Liver (tissue), 9 donors: ENCODE measurements around the gene TMEM120B. TPM values are rescaled to one million over a fixed set of nuclear protein-coding genes. Genes with fewer than 3 reads are reported as not detected.

ENCODE experiments used
- DNase-seq: peaks from one replicate; pipeline ENCODE4 v3.0.0-alpha.2; 2017; ENCODE audit warnings: low spot score
- H3K27ac ChIP-seq, 2 donors: one replicate each; pipeline ENCODE4 v1.7.0; 2013; ENCODE audit warnings: inconsistent platforms in 2 of 2, low read length in 2 of 2, control low read depth in 1 of 2, low read depth in 1 of 2, mild to moderate bottlenecking in 1 of 2
- H3K27me3 ChIP-seq, 4 donors: one replicate each; pipeline versions ENCODE4 v1.6.1 to v1.7.0; 2013; ENCODE audit warnings: low read length in 3 of 4, inconsistent platforms in 1 of 4, mild to moderate bottlenecking in 1 of 4, moderate library complexity in 1 of 4; ENCODE audit not compliant: control insufficient read depth in 4 of 4, insufficient read depth in 4 of 4
- H3K36me3 ChIP-seq, 4 donors: one replicate each; pipeline versions ENCODE4 v1.6.1 to v1.7.0; 2013; ENCODE audit warnings: low read length in 3 of 4, mild to moderate bottlenecking in 3 of 4, low read depth in 1 of 4, moderate library complexity in 1 of 4; ENCODE audit not compliant: control insufficient read depth in 4 of 4, insufficient read depth in 3 of 4
- H3K4me1 ChIP-seq, 4 donors: one replicate each; pipeline versions ENCODE4 v1.6.1 to v1.7.0; 2013; ENCODE audit warnings: low read length in 3 of 4, mild to moderate bottlenecking in 3 of 4, moderate library complexity in 1 of 4; ENCODE audit not compliant: control insufficient read depth in 4 of 4, insufficient read depth in 4 of 4
- H3K4me3 ChIP-seq, 3 donors: one replicate each; pipeline versions ENCODE4 v1.6.1 to v1.7.0; 2013; ENCODE audit warnings: low read length in 3 of 3, control low read depth in 1 of 3, low read depth in 1 of 3, mild to moderate bottlenecking in 1 of 3
- H3K9ac ChIP-seq, 2 donors: one replicate each; pipeline ENCODE4 v1.7.0; 2013; ENCODE audit warnings: low read length in 2 of 2, mild to moderate bottlenecking in 2 of 2, moderate library complexity in 2 of 2, control low read depth in 1 of 2, low read depth in 1 of 2
- H3K9me3 ChIP-seq, 4 donors: one replicate each; pipeline versions ENCODE4 v1.6.1 to v1.7.0; 2013; ENCODE audit warnings: low read length in 3 of 4; ENCODE audit not compliant: control insufficient read depth in 4 of 4
- EGR1 ChIP-seq, 2 donors: IDR thresholded peaks; 2 replicates each; pipeline ENCODE4 v1.6.1; 2016 to 2018; ENCODE audit warnings: antibody characterized with exemption in 2 of 2, low read depth in 2 of 2
- FOXA1 ChIP-seq: IDR thresholded peaks from 2 replicates; pipeline ENCODE4 v1.6.1; 2016; ENCODE audit warnings: antibody characterized with exemption
- FOXA2 ChIP-seq: IDR thresholded peaks from 2 replicates; pipeline ENCODE4 v1.6.1; 2016; ENCODE audit warnings: antibody characterized with exemption
- GABPA ChIP-seq, 2 donors: IDR thresholded peaks in 1 of 2; conservative IDR thresholded peaks in 1 of 2; 2 replicates each; pipeline ENCODE4 v1.6.1; 2016; ENCODE audit warnings: antibody characterized with exemption in 2 of 2, mild to moderate bottlenecking in 1 of 2, moderate library complexity in 1 of 2
- HNF4A ChIP-seq, 2 donors: conservative IDR thresholded peaks; 2 replicates each; pipeline ENCODE4 v1.6.1; 2016; ENCODE audit warnings: antibody characterized with exemption in 2 of 2, mild to moderate bottlenecking in 2 of 2
- HNF4G ChIP-seq: IDR thresholded peaks from 2 replicates; pipeline ENCODE4 v1.6.1; 2016; ENCODE audit warnings: antibody characterized with exemption
- JUND ChIP-seq, 2 donors: IDR thresholded peaks; 2 replicates each; pipeline ENCODE4 v1.6.1; 2016; ENCODE audit warnings: antibody characterized with exemption in 2 of 2
- NR2F2 ChIP-seq: IDR thresholded peaks from 2 replicates; pipeline ENCODE4 v1.6.1; 2016; ENCODE audit warnings: antibody characterized with exemption
- RAD21 ChIP-seq, 2 donors: IDR thresholded peaks; 2 replicates each; pipeline ENCODE4 v1.6.1; 2016; ENCODE audit warnings: antibody characterized with exemption in 2 of 2, mild to moderate bottlenecking in 2 of 2
- RXRA ChIP-seq, 2 donors: IDR thresholded peaks; 2 replicates each; pipeline ENCODE4 v1.6.1; 2017 to 2018; ENCODE audit warnings: antibody characterized with exemption in 2 of 2, mild to moderate bottlenecking in 1 of 2
- SP1 ChIP-seq: IDR thresholded peaks from 2 replicates; pipeline ENCODE4 v1.6.1; 2018; ENCODE audit warnings: antibody characterized with exemption, mild to moderate bottlenecking
- TAF1 ChIP-seq: conservative IDR thresholded peaks from 2 replicates; pipeline ENCODE4 v1.6.1; 2016; ENCODE audit warnings: antibody characterized with exemption, mild to moderate bottlenecking
- YY1 ChIP-seq: IDR thresholded peaks from 2 replicates; pipeline ENCODE4 v1.6.1; 2016; ENCODE audit warnings: antibody characterized with exemption, mild to moderate bottlenecking
- WGBS: extraction: QIAGEN DNeasy Blood & Tissue Kit; methylation state at CpG from one replicate; pipeline ENCODE4 v1.1.7; 2013; 5-methylcytosine and 5-hydroxymethylcytosine counted together
- polyA plus RNA-seq, 2 donors: library from polyadenylated mRNA; stranded (reverse) in 1 of 2; unstranded in 1 of 2; fragments of 200-250 nt in 1 of 2; fragments of >200 nt in 1 of 2; fragmentation: Nextera tagmentation in 1 of 2; extraction: Ambion mirVana in 1 of 2; gene quantifications; one replicate each; pipeline versions ENCODE4 v1.2.1 to v1.2.3, GENCODE V29; 2013 to 2015
- total RNA-seq, 2 donors: library from RNA; depleted of rRNA; stranded (reverse); fragments of >200 nt; gene quantifications; one replicate each; pipeline ENCODE4 v1.2.3, GENCODE V29; 2014
- TF ChIP-seq, protein P1 (sequence below): IDR thresholded peaks from 2 replicates; pipeline ENCODE4 v1.6.1; 2016; ENCODE audit warnings: antibody characterized with exemption, mild to moderate bottlenecking
- TF ChIP-seq, protein P2 (sequence below): IDR thresholded peaks from 2 replicates; pipeline ENCODE4 v1.6.1; 2016; ENCODE audit warnings: antibody characterized with exemption
- TF ChIP-seq, protein P3 (sequence below): IDR thresholded peaks from 2 replicates; pipeline ENCODE4 v1.6.1; 2016; ENCODE audit warnings: antibody characterized with exemption
- TF ChIP-seq, protein P4 (sequence below): IDR thresholded peaks from 2 replicates; pipeline ENCODE4 v1.6.1; 2016; ENCODE audit warnings: antibody characterized with exemption
- TF ChIP-seq, protein P5 (sequence below): fragments of 150-350 bp; IDR thresholded peaks from 2 replicates; pipeline ENCODE4 v1.5.1; 2017; ENCODE audit warnings: improper control_type of control experiment, low read depth, low read length; ENCODE audit not compliant: missing input control
- donor health status: healthy.
- donor health status: healthy.
- donor health status: healthy.
- donor health status: healthy.
- donor health status: healthy.

Gene TMEM120B
- total and polyA plus RNA-seq, 4 donors, result 1.6 to 9.2 (median 3.4) TPM

DNA sequence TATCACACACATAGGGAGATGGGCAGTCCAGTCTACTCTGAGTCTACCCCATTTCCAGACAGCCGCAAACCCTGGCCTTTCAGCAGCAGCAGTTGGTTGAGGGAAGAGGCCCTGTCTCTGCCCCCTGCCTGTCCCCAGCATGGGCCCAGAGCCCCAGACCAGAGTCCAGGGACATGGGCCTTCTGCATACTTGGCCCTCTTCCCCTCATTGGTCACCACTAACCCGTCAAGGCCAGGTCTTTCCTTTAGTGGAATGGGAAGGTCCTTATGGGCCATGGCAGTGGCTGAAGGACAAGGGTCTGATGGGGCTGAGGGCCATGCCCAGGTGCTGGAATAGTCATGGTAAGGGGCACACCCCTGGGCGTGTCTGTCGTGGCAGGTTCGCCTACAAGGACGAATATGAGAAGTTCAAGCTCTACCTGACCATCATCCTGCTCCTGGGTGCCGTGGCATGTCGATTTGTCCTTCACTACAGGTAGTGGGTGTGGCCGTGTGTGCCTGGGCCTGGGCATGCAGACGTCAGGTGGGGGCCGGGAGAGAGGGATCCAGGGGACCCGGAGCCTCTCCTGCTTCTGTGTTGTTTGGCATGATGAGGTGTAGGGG is 39.3 kb downstream of the TMEM120B start:
- Histone ChIP-seq H3K27ac (no peak overlapping the region), H3K36me3 (peaks cover 0 to 2% (median 0%) of the 10 kb centered on the region in 4 donors), H3K4me3 (no peak overlapping the region), H3K27me3 (no peaks in the 10 kb centered on the region), H3K9me3 (no peaks in the 10 kb centered on the region), H3K9ac (no peak overlapping the region), H3K4me1 (peaks cover 4 to 28% (median 13%) of the 10 kb centered on the region in 4 donors)
- no peak for TF ChIP-seq SP1
- peak in 1 of 2 donors; percentile 33 for TF ChIP-seq HNF4A (conservative IDR thresholded peaks at IDR 0.05)
- WGBS, result 94% methylated on average over 12 of the region's 12 CpGs
- no peak for DNase-seq

DNA sequence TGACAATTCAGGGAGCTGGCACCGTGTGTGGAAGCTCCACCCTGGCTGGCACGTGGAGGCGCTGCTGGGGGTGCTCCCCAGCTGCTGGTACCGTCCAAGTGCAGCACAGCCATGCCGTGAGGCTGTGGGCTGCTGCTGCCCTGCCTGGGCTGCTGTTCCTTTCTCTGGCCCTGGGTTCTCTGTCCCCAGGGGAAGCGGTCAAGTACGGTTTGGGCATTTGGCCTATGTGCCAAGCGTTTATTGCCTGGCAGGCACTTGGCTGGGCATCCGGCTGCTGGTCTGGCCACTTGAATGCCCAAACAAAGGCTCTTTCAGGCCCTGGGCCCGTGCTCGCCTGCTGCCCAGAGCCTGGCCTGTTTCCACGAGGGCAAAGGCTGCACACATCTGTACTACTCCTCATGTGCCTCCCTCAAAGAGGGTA is 41.3 kb downstream of the TMEM120B start:
- H3K4me3 ChIP-seq, result no peak overlapping the region
- no peaks in the 10 kb centered on the region for H3K9me3 ChIP-seq
- peak overlapping the region; percentile 71 to 83 for H3K27ac ChIP-seq
- 27% methylated on average over 12 of the region's 12 CpGs for WGBS
- H3K36me3 ChIP-seq, result no peaks in the 10 kb centered on the region
- TF ChIP-seq, protein P1, sequence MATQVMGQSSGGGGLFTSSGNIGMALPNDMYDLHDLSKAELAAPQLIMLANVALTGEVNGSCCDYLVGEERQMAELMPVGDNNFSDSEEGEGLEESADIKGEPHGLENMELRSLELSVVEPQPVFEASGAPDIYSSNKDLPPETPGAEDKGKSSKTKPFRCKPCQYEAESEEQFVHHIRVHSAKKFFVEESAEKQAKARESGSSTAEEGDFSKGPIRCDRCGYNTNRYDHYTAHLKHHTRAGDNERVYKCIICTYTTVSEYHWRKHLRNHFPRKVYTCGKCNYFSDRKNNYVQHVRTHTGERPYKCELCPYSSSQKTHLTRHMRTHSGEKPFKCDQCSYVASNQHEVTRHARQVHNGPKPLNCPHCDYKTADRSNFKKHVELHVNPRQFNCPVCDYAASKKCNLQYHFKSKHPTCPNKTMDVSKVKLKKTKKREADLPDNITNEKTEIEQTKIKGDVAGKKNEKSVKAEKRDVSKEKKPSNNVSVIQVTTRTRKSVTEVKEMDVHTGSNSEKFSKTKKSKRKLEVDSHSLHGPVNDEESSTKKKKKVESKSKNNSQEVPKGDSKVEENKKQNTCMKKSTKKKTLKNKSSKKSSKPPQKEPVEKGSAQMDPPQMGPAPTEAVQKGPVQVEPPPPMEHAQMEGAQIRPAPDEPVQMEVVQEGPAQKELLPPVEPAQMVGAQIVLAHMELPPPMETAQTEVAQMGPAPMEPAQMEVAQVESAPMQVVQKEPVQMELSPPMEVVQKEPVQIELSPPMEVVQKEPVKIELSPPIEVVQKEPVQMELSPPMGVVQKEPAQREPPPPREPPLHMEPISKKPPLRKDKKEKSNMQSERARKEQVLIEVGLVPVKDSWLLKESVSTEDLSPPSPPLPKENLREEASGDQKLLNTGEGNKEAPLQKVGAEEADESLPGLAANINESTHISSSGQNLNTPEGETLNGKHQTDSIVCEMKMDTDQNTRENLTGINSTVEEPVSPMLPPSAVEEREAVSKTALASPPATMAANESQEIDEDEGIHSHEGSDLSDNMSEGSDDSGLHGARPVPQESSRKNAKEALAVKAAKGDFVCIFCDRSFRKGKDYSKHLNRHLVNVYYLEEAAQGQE, result peak; percentile 83
- TF ChIP-seq, protein P2, sequence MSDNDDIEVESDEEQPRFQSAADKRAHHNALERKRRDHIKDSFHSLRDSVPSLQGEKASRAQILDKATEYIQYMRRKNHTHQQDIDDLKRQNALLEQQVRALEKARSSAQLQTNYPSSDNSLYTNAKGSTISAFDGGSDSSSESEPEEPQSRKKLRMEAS, result no peak
- peak; percentile 89 for TF ChIP-seq YY1
- peak; percentile 74 for TF ChIP-seq FOXA2
- TF ChIP-seq, protein P3, sequence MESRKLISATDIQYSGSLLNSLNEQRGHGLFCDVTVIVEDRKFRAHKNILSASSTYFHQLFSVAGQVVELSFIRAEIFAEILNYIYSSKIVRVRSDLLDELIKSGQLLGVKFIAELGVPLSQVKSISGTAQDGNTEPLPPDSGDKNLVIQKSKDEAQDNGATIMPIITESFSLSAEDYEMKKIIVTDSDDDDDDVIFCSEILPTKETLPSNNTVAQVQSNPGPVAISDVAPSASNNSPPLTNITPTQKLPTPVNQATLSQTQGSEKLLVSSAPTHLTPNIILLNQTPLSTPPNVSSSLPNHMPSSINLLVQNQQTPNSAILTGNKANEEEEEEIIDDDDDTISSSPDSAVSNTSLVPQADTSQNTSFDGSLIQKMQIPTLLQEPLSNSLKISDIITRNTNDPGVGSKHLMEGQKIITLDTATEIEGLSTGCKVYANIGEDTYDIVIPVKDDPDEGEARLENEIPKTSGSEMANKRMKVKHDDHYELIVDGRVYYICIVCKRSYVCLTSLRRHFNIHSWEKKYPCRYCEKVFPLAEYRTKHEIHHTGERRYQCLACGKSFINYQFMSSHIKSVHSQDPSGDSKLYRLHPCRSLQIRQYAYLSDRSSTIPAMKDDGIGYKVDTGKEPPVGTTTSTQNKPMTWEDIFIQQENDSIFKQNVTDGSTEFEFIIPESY, result no peak
- TF ChIP-seq RXRA (IDR thresholded peaks at IDR 0.05), result peak; percentile 86 to 96
- TF ChIP-seq HNF4G, result peak; percentile 80
- TF ChIP-seq GABPA (IDR thresholded peaks at IDR 0.05 in 1 of 2, conservative IDR thresholded peaks at IDR 0.05 in 1 of 2), result peak in 1 of 2 donors; percentile 69
- peak in 1 of 2 donors; percentile 68 for TF ChIP-seq EGR1 (IDR thresholded peaks at IDR 0.05; ENCODE audit: low read depth in 2 of 2)
- TF ChIP-seq, protein P4, sequence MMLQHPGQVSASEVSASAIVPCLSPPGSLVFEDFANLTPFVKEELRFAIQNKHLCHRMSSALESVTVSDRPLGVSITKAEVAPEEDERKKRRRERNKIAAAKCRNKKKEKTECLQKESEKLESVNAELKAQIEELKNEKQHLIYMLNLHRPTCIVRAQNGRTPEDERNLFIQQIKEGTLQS, result no peak
- TF ChIP-seq NR2F2, result peak; percentile 20
- TF ChIP-seq SP1, result peak; percentile 92
- TF ChIP-seq, protein P5, sequence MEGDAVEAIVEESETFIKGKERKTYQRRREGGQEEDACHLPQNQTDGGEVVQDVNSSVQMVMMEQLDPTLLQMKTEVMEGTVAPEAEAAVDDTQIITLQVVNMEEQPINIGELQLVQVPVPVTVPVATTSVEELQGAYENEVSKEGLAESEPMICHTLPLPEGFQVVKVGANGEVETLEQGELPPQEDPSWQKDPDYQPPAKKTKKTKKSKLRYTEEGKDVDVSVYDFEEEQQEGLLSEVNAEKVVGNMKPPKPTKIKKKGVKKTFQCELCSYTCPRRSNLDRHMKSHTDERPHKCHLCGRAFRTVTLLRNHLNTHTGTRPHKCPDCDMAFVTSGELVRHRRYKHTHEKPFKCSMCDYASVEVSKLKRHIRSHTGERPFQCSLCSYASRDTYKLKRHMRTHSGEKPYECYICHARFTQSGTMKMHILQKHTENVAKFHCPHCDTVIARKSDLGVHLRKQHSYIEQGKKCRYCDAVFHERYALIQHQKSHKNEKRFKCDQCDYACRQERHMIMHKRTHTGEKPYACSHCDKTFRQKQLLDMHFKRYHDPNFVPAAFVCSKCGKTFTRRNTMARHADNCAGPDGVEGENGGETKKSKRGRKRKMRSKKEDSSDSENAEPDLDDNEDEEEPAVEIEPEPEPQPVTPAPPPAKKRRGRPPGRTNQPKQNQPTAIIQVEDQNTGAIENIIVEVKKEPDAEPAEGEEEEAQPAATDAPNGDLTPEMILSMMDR, result no peak
- TF ChIP-seq HNF4A (conservative IDR thresholded peaks at IDR 0.05), result peak; percentile 89 to 95
- peak; percentile 23 to 67 for TF ChIP-seq JUND (IDR thresholded peaks at IDR 0.05)
- TF ChIP-seq RAD21 (IDR thresholded peaks at IDR 0.05), result peak; percentile 39 to 45
- TF ChIP-seq TAF1, result no peak
- TF ChIP-seq FOXA1, result peak; percentile 85
- H3K9ac ChIP-seq, result peak overlapping the region in 1 of 2 donors; percentile 26
- peaks cover 4 to 28% (median 13%) of the 10 kb centered on the region in 4 donors for H3K4me1 ChIP-seq
- DNase-seq, result no peak
- H3K27me3 ChIP-seq, result no peaks in the 10 kb centered on the region
